ENCODE results near the gene HIVEP2.

The HIVEP2 gene

GRCh38 chr6:142848156-142848555 lies 96.8 kb downstream of the HIVEP2 start:
- peak overlapping the region in 1 of 2 donors; percentile 62 for H3K27ac ChIP-seq
- H3K4me1 ChIP-seq = peaks cover 0 to 83% (median 40%) of the 10 kb centered on the region in 4 donors
- no peak overlapping the region for H3K4me3 ChIP-seq
- intact Hi-C loops (cut with DNase I; ENCODE audit: low total_unique reads) = loop anchor here (5.0 kb wide), 1 partner anchor 34 kb away; no protein-coding TSS in a partner anchor
- no peaks in the 10 kb centered on the region for H3K9me3 ChIP-seq
- no peaks in the 10 kb centered on the region for H3K27me3 ChIP-seq
- no peaks in the 10 kb centered on the region for H3K36me3 ChIP-seq
- no peak for TF ChIP-seq CTCF (IDR thresholded peaks at IDR 0.05)
- no peak for DNase-seq

DNA sequence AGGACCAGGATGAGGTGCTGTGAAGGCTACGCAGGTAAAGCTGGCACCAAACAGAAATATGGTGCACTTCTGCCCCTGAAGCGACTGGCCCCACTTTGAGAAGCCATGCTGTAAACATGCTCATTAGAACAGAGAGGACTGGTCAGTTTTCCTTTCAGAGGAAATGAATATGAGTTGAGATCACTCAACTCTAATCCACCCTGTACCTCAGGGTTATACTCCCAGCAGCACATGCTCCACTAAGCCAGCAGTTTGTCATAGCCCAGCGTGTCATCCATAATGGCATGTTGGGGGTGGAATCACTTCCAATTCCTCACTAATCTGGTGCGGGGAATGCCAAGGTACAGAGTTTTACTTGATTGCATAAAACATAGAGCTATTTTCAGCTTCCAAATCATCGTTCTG lies 98.1 kb downstream of the HIVEP2 start:
- no peaks in the 10 kb centered on the region for H3K9me3 ChIP-seq
- H3K4me3 ChIP-seq = peak overlapping the region; percentile 6 to 9
- peaks cover 0 to 92% (median 44%) of the 10 kb centered on the region in 4 donors for H3K4me1 ChIP-seq
- no peaks in the 10 kb centered on the region for H3K27me3 ChIP-seq
- peak overlapping the region; percentile 62 to 72 for H3K27ac ChIP-seq
- intact Hi-C loops (cut with DNase I; ENCODE audit: low total_unique reads) = loop anchor here (5.0 kb wide), 1 partner anchor 35 kb away; no protein-coding TSS in a partner anchor
- no peak for TF ChIP-seq CTCF (IDR thresholded peaks at IDR 0.05)
- peak; percentile 66 to 76 for DNase-seq
- no peaks in the 10 kb centered on the region for H3K36me3 ChIP-seq

- Histone ChIP-seq H3K9me3 (no peaks in the 10 kb centered on the region), H3K27ac (peak overlapping the region; percentile 62 to 72), H3K4me1 (peaks cover 0 to 92% (median 44%) of the 10 kb centered on the region in 4 donors), H3K4me3 (peak overlapping the region; percentile 9 to 43), H3K27me3 (no peaks in the 10 kb centered on the region), H3K36me3 (no peaks in the 10 kb centered on the region)
- intact Hi-C loops (cut with DNase I; ENCODE audit: low total_unique reads) = loop anchor here (5.0 kb wide), 1 partner anchor 36 kb away; no protein-coding TSS in a partner anchor
- DNase-seq = no peak
- TF ChIP-seq CTCF (IDR thresholded peaks at IDR 0.05) = no peak
These were observed 98.5 kb downstream of the HIVEP2 start for GRCh38 chr6:142846459-142846831.

- no peaks in the 10 kb centered on the region for H3K9me3 ChIP-seq
- no peak for TF ChIP-seq CTCF (IDR thresholded peaks at IDR 0.05)
- H3K27me3 ChIP-seq = no peaks in the 10 kb centered on the region
- intact Hi-C loops (cut with DNase I; ENCODE audit: low total_unique reads) = loop anchor here (5.0 kb wide), 1 partner anchor 36 kb away; no protein-coding TSS in a partner anchor
- peak; percentile 81 to 87 for DNase-seq
- H3K4me1 ChIP-seq = peaks cover 0 to 87% (median 41%) of the 10 kb centered on the region in 4 donors
- peak overlapping the region; percentile 32 to 43 for H3K4me3 ChIP-seq
- no peaks in the 10 kb centered on the region for H3K36me3 ChIP-seq
- peak overlapping the region; percentile 62 to 72 for H3K27ac ChIP-seq
These were observed 99.1 kb downstream of the HIVEP2 start for GRCh38 chr6:142845624-142846458.

GRCh38 chr6:142845143-142845571 lies 99.8 kb downstream of the HIVEP2 start:
- peak overlapping the region; percentile 62 to 72 for H3K27ac ChIP-seq
- peak overlapping the region; percentile 32 to 43 for H3K4me3 ChIP-seq
- intact Hi-C loops (cut with DNase I; ENCODE audit: low total_unique reads) = loop anchor here (5.0 kb wide), 1 partner anchor 37 kb away; no protein-coding TSS in a partner anchor
- no peaks in the 10 kb centered on the region for H3K9me3 ChIP-seq
- no peak for TF ChIP-seq CTCF (IDR thresholded peaks at IDR 0.05)
- H3K36me3 ChIP-seq = no peaks in the 10 kb centered on the region
- no peaks in the 10 kb centered on the region for H3K27me3 ChIP-seq
- DNase-seq = no peak
- H3K4me1 ChIP-seq = peaks cover 0 to 81% (median 41%) of the 10 kb centered on the region in 4 donors

Data from tibial artery (tissue), 4 donors.